Cardiac muscle cell (in vitro differentiated cells and primary cell): Measurements from ENCODE around the gene WDR74. TPM values are rescaled to one million over a fixed set of nuclear protein-coding genes. Genes with fewer than 3 reads are reported as not detected.

ENCODE experiments used
- DNase-seq, 2 donors: peaks; one replicate each; pipeline versions ENCODE4 v3.0.0 to v3.0.0-alpha.2; 2010 to 2017; ENCODE audit warnings: low read depth in 1 of 2, low spot score in 1 of 2
- H3K27ac ChIP-seq: fragments of 200-600 bp; sonication (generic); 2 replicates; pipeline ENCODE4 v1.5.1; 2016
- H3K27me3 ChIP-seq: fragments of 200-600 bp; sonication (generic); 2 replicates; pipeline ENCODE4 v1.6.0; 2016; ENCODE audit warnings: control low read depth
- H3K36me3 ChIP-seq: fragments of 200-600 bp; sonication (generic); 2 replicates; pipeline ENCODE4 v1.5.1; 2016; ENCODE audit warnings: control low read depth
- H3K4me1 ChIP-seq: fragments of 200-600 bp; sonication (generic); 2 replicates; pipeline ENCODE4 v1.8.1; 2017; ENCODE audit warnings: low read depth, mild to moderate bottlenecking, mixed run types
- H3K4me3 ChIP-seq: fragments of 200-600 bp; sonication (generic); 2 replicates; pipeline ENCODE4 v1.5.1; 2016; ENCODE audit warnings: mild to moderate bottlenecking
- H3K9me3 ChIP-seq: fragments of 200-600 bp; sonication (generic); 2 replicates; pipeline ENCODE4 v1.5.1; 2017; ENCODE audit warnings: low read depth, mild to moderate bottlenecking, control low read depth
- CTCF ChIP-seq: IDR thresholded peaks from 2 replicates; pipeline ENCODE4 v1.5.1; 2012; ENCODE audit warnings: low read depth, mild to moderate bottlenecking, low read length
- polyA plus RNA-seq: library from polyadenylated mRNA; unstranded; fragments of >200 nt; fragmentation: Nextera tagmentation; extraction: Ambion mirVana; gene quantifications from 2 replicates; pipeline ENCODE4 v1.2.1, GENCODE V29; 2016
- total RNA-seq: library from RNA; depleted of rRNA; stranded (reverse); fragments of >200 nt; gene quantifications from 2 replicates; pipeline ENCODE4 v1.2.3, GENCODE V29; 2016

Gene WDR74
- total and polyA plus RNA-seq, 2 experiments from 2014 or later = 42.1 to 63.3 TPM

- DNase-seq = no peak
- Histone ChIP-seq H3K36me3 (peaks cover 29% of the 10 kb centered on the region), H3K4me1 (peaks cover 10% of the 10 kb centered on the region), H3K27me3 (no peaks in the 10 kb centered on the region), H3K9me3 (no peaks in the 10 kb centered on the region), H3K4me3 (peak overlapping the region; percentile 76), H3K27ac (peak overlapping the region; percentile 71)
- TF ChIP-seq CTCF = no peak
Measured at GRCh38 chr11:62853279-62853965, 14.0 kb upstream of the WDR74 start.

- no peak for DNase-seq
- Histone ChIP-seq H3K36me3 (peaks cover 29% of the 10 kb centered on the region), H3K27ac (peak overlapping the region; percentile 71), H3K9me3 (no peaks in the 10 kb centered on the region), H3K4me3 (no peak overlapping the region), H3K4me1 (peaks cover 10% of the 10 kb centered on the region), H3K27me3 (no peaks in the 10 kb centered on the region)
- TF ChIP-seq CTCF = no peak
Measured at GRCh38 chr11:62852523-62853188, 13.3 kb upstream of the WDR74 start.

GRCh38 chr11:62851807-62852522, 12.6 kb upstream of the WDR74 start:
- peak overlapping the region; percentile 71 for H3K27ac ChIP-seq

GRCh38 chr11:62850911-62851806, 11.8 kb upstream of the WDR74 start:
- Histone ChIP-seq H3K27ac (peak overlapping the region; percentile 71), H3K9me3 (no peaks in the 10 kb centered on the region), H3K4me1 (peaks cover 10% of the 10 kb centered on the region), H3K36me3 (peaks cover 29% of the 10 kb centered on the region), H3K27me3 (no peaks in the 10 kb centered on the region), H3K4me3 (no peak overlapping the region)
- no peak for TF ChIP-seq CTCF
- DNase-seq = no peak

More at GRCh38 chr11:62851807-62852522, 12.6 kb upstream of the WDR74 start:
- Histone ChIP-seq H3K9me3 (no peaks in the 10 kb centered on the region), H3K36me3 (peaks cover 29% of the 10 kb centered on the region), H3K4me3 (no peak overlapping the region), H3K27me3 (no peaks in the 10 kb centered on the region), H3K4me1 (peaks cover 10% of the 10 kb centered on the region)
- TF ChIP-seq CTCF = no peak
- DNase-seq = no peak

GRCh38 chr11:62847767-62848314, 8.5 kb upstream of the WDR74 start:
- no peak overlapping the region for H3K4me3 ChIP-seq
- no peaks in the 10 kb centered on the region for H3K27me3 ChIP-seq
- no peak for TF ChIP-seq CTCF
- H3K9me3 ChIP-seq = no peaks in the 10 kb centered on the region
- DNase-seq = no peak
- H3K4me1 ChIP-seq = peaks cover under 1% of the 10 kb centered on the region
- no peak overlapping the region for H3K27ac ChIP-seq
- H3K36me3 ChIP-seq = peaks cover 15% of the 10 kb centered on the region
